HEK293 (cell line): ENCODE results near the gene GNPTG.

Source experiments
- AEBP2 ChIP-seq: fragments of 450-650 bp; formaldehyde crosslinking; IDR thresholded peaks from 2 replicates; pipeline ENCODE4 v1.5.1; 2016; ENCODE audit warnings: missing biosample characterization, missing genetic modification characterization, borderline replicate concordance
- CTCF ChIP-seq: fragments of 450-650 bp; formaldehyde crosslinking; IDR thresholded peaks from 2 replicates; pipeline ENCODE4 v1.5.1; 2016; ENCODE audit warnings: missing biosample characterization, missing genetic modification characterization
- GLI4 ChIP-seq: fragments of 450-650 bp; formaldehyde crosslinking; IDR thresholded peaks from 2 replicates; pipeline ENCODE4 v1.5.1; 2016; ENCODE audit warnings: missing biosample characterization, missing genetic modification characterization
- IKZF3 ChIP-seq: fragments of 450-650 bp; IDR thresholded peaks from 2 replicates; pipeline ENCODE4 v1.5.0; 2018; ENCODE audit warnings: missing biosample characterization, mild to moderate bottlenecking, missing genetic modification characterization, moderate library complexity
- PBX3 ChIP-seq: sonication (generic); formaldehyde crosslinking; IDR thresholded peaks from 2 replicates; pipeline ENCODE4 v1.8.1; 2022; ENCODE audit warnings: mild to moderate bottlenecking, moderate library complexity, missing genetic modification reagents
- RBAK ChIP-seq: fragments of 450-650 bp; formaldehyde crosslinking; IDR thresholded peaks from 2 replicates; pipeline ENCODE4 v1.5.1; 2016; ENCODE audit warnings: missing biosample characterization, missing genetic modification characterization
- SALL2 ChIP-seq: fragments of 450-650 bp; formaldehyde crosslinking; IDR thresholded peaks from 2 replicates; pipeline ENCODE4 v1.5.0; 2017; ENCODE audit warnings: missing biosample characterization, mild to moderate bottlenecking, missing genetic modification characterization, borderline replicate concordance
- SP2 ChIP-seq: fragments of 450-650 bp; formaldehyde crosslinking; IDR thresholded peaks from 2 replicates; pipeline ENCODE4 v1.5.1; 2016; ENCODE audit warnings: missing biosample characterization, missing genetic modification characterization
- TRIM28 ChIP-seq: IDR thresholded peaks from 2 replicates; pipeline ENCODE4 v1.6.1; 2011; ENCODE audit warnings: low read length, control low read depth, borderline replicate concordance
- YY1 ChIP-seq: fragments of 450-650 bp; formaldehyde crosslinking; IDR thresholded peaks from 2 replicates; pipeline ENCODE4 v1.5.1; 2018; ENCODE audit warnings: missing biosample characterization, missing genetic modification characterization
- ZBTB6 ChIP-seq: fragments of 450-650 bp; formaldehyde crosslinking; IDR thresholded peaks from 2 replicates; pipeline ENCODE4 v1.5.1; 2017; ENCODE audit warnings: missing biosample characterization, missing genetic modification characterization
- ZIC2 ChIP-seq: fragments of 450-650 bp; formaldehyde crosslinking; IDR thresholded peaks from 2 replicates; pipeline ENCODE4 v1.5.1; 2016; ENCODE audit warnings: missing biosample characterization, missing genetic modification characterization
- ZNF112 ChIP-seq: fragments of 450-650 bp; formaldehyde crosslinking; IDR thresholded peaks from 2 replicates; pipeline ENCODE4 v1.5.0; 2017; ENCODE audit warnings: missing biosample characterization, missing genetic modification characterization
- ZNF121 ChIP-seq: fragments of 450-650 bp; formaldehyde crosslinking; IDR thresholded peaks from 2 replicates; pipeline ENCODE4 v1.5.1; 2016; ENCODE audit warnings: missing biosample characterization, missing genetic modification characterization
- ZNF133 ChIP-seq: fragments of 450-650 bp; formaldehyde crosslinking; IDR thresholded peaks from 2 replicates; pipeline ENCODE4 v1.5.1; 2016; ENCODE audit warnings: missing biosample characterization, missing genetic modification characterization
- ZNF146 ChIP-seq: fragments of 450-650 bp; formaldehyde crosslinking; IDR thresholded peaks from 2 replicates; pipeline ENCODE4 v1.5.1; 2016; ENCODE audit warnings: missing biosample characterization, missing genetic modification characterization
- ZNF169 ChIP-seq: fragments of 450-650 bp; formaldehyde crosslinking; IDR thresholded peaks from 2 replicates; pipeline ENCODE4 v1.5.1; 2016; ENCODE audit warnings: missing biosample characterization, missing genetic modification characterization
- ZNF18 ChIP-seq: fragments of 450-650 bp; formaldehyde crosslinking; IDR thresholded peaks from 2 replicates; pipeline ENCODE4 v1.5.1; 2016; ENCODE audit warnings: missing biosample characterization, missing genetic modification characterization
- ZNF280C ChIP-seq: fragments of 450-650 bp; formaldehyde crosslinking; IDR thresholded peaks from 2 replicates; pipeline ENCODE4 v1.5.1; 2016; ENCODE audit warnings: missing biosample characterization, missing genetic modification characterization
- ZNF292 ChIP-seq: fragments of 450-650 bp; formaldehyde crosslinking; IDR thresholded peaks from 2 replicates; pipeline ENCODE4 v1.5.1; 2016; ENCODE audit warnings: low read depth, missing biosample characterization, missing genetic modification characterization, borderline replicate concordance
- ZNF324 ChIP-seq: fragments of 450-650 bp; formaldehyde crosslinking; IDR thresholded peaks from 2 replicates; pipeline ENCODE4 v1.5.1; 2016; ENCODE audit warnings: missing biosample characterization, missing genetic modification characterization
- ZNF561 ChIP-seq: fragments of 450-650 bp; IDR thresholded peaks from 2 replicates; pipeline ENCODE4 v1.5.1; 2018; ENCODE audit warnings: missing biosample characterization, missing genetic modification characterization, borderline replicate concordance
- ZNF654 ChIP-seq: fragments of 450-650 bp; formaldehyde crosslinking; IDR thresholded peaks from 2 replicates; pipeline ENCODE4 v1.5.1; 2016; ENCODE audit warnings: low read depth, missing biosample characterization, missing genetic modification characterization
- ZNF830 ChIP-seq: fragments of 450-650 bp; IDR thresholded peaks from 2 replicates; pipeline ENCODE4 v1.5.0; 2018; ENCODE audit warnings: missing biosample characterization, missing genetic modification characterization, low read depth, mild to moderate bottlenecking, moderate library complexity
- ZSCAN30 ChIP-seq: fragments of 450-650 bp; IDR thresholded peaks from 2 replicates; pipeline ENCODE4 v1.5.1; 2018; ENCODE audit warnings: missing biosample characterization, mild to moderate bottlenecking, missing genetic modification characterization, moderate library complexity
- ZSCAN5A ChIP-seq: fragments of 450-650 bp; formaldehyde crosslinking; IDR thresholded peaks from 2 replicates; pipeline ENCODE4 v1.5.1; 2016; ENCODE audit warnings: missing biosample characterization, missing genetic modification characterization
- ZXDB ChIP-seq: fragments of 450-650 bp; formaldehyde crosslinking; IDR thresholded peaks from 2 replicates; pipeline ENCODE4 v1.5.1; 2016; ENCODE audit warnings: missing biosample characterization, missing genetic modification characterization

The GNPTG gene

GRCh38 chr16:1351582-1352362, at the start of gene GNPTG, which contains the start of gene TSR3 (continued):
- peak; percentile 59; the same call in 1 of the 2 replicates for TF ChIP-seq IKZF3 (tag by site-specific recombination)
- TF ChIP-seq TRIM28, result no peak
- no peak for TF ChIP-seq ZNF280C (tag by site-specific recombination)
- TF ChIP-seq SALL2, result no peak
- TF ChIP-seq ZNF292 (tag by site-specific recombination), result no peak
- TF ChIP-seq ZNF133 (tag by site-specific recombination), result no peak
- peak; percentile 51 for TF ChIP-seq SP2 (tag by site-specific recombination)
- peak; percentile 94 for TF ChIP-seq PBX3
- no peak for TF ChIP-seq ZSCAN5A (tag by site-specific recombination)
- TF ChIP-seq ZNF561 (tag by site-specific recombination), result peak; percentile 13; the same call in 1 of the 2 replicates
- TF ChIP-seq ZBTB6, result peak; percentile 65; the same call in 1 of the 2 replicates
- TF ChIP-seq ZNF146 (tag by site-specific recombination), result 0 out of 2 replicates have a peak, but pooled peaks have one; percentile 9
- no peak for TF ChIP-seq RBAK (tag by site-specific recombination)
- TF ChIP-seq ZSCAN30 (tag by site-specific recombination), result peak; percentile 84; the same call in 1 of the 2 replicates
- no peak for TF ChIP-seq ZNF112
- TF ChIP-seq AEBP2 (tag by site-specific recombination), result no peak
- no peak for TF ChIP-seq ZNF654 (tag by site-specific recombination)
- TF ChIP-seq YY1 (tag by site-specific recombination), result peak; percentile 96
- TF ChIP-seq GLI4 (tag by site-specific recombination), result no peak
- TF ChIP-seq ZNF18 (tag by site-specific recombination), result no peak
- no peak for TF ChIP-seq ZNF121 (tag by site-specific recombination)
- TF ChIP-seq ZNF169 (tag by site-specific recombination), result no peak
- TF ChIP-seq ZNF830, result no peak
- no peak for TF ChIP-seq ZXDB
- TF ChIP-seq ZIC2 (tag by site-specific recombination), result peak; percentile 31; the same call in 1 of the 2 replicates
- TF ChIP-seq CTCF (tag by site-specific recombination), result no peak
- TF ChIP-seq ZNF324 (tag by site-specific recombination), result no peak
